SK-N-MC (cell line): ENCODE results near the gene CCDC50.

ENCODE experiments used
- DNase-seq: peaks from one replicate; pipeline ENCODE4 v3.0.0-alpha.2; 2011; ENCODE audit warnings: low read depth, low spot score
- H3K27ac ChIP-seq: fragments of 200-600 bp; sonication (generic); 2 replicates; pipeline ENCODE4 v1.5.1; 2016; ENCODE audit warnings: mixed run types
- H3K36me3 ChIP-seq: fragments of 200-600 bp; sonication (generic); 2 replicates; pipeline ENCODE4 v1.6.1; 2017; ENCODE audit warnings: antibody characterized with exemption, low read length, mixed read lengths; ENCODE audit not compliant: insufficient read depth
- H3K4me3 ChIP-seq: fragments of 200-600 bp; sonication (generic); 2 replicates; pipeline ENCODE4 v1.5.1; 2016
- H3K9ac ChIP-seq: fragments of 200-600 bp; sonication (generic); 2 replicates; pipeline ENCODE4 v1.8.0; 2017; ENCODE audit warnings: mixed run types, mixed read lengths; ENCODE audit not compliant: insufficient read length
- H3K9me3 ChIP-seq: fragments of 200-600 bp; sonication (generic); 2 replicates; pipeline ENCODE4 v1.6.1; 2017; ENCODE audit warnings: low read depth, mild to moderate bottlenecking, antibody characterized with exemption, low read length, moderate library complexity, mixed read lengths
- EZH2 ChIP-seq: fragments of 200-600 bp; sonication (generic); IDR thresholded peaks from one replicate; pipeline ENCODE4 v1.6.1; 2017; ENCODE audit warnings: antibody characterized with exemption
- FOXP2 ChIP-seq: optimal IDR thresholded peaks from 2 replicates; pipeline ENCODE3; 2011; ENCODE audit warnings: mild to moderate bottlenecking, moderate library complexity; ENCODE audit not compliant: insufficient read depth; ENCODE audit errors: extremely low read length, control extremely low read depth
- POLR2AphosphoS5 ChIP-seq: IDR thresholded peaks from 2 replicates; pipeline ENCODE4 v1.6.1; 2012; ENCODE audit warnings: mild to moderate bottlenecking, low read depth, low read length, borderline replicate concordance

Gene CCDC50

GRCh38 chr3:191294291-191294690 is 34.9 kb upstream of the CCDC50 start:
- TF ChIP-seq FOXP2 (no peak), POLR2AphosphoS5 (no peak), EZH2 (no peak)
- Histone ChIP-seq H3K9ac (no peak overlapping the region), H3K36me3 (no peaks in the 10 kb centered on the region), H3K27ac (no peak overlapping the region), H3K4me3 (no peak overlapping the region), H3K9me3 (no peaks in the 10 kb centered on the region; the same call in 1 of the 2 replicates)
- DNase-seq, result no peak

GRCh38 chr3:191296041-191296541 is 33.1 kb upstream of the CCDC50 start:
- TF ChIP-seq POLR2AphosphoS5 (no peak), FOXP2 (no peak), EZH2 (no peak)
- H3K4me3 ChIP-seq, result no peak overlapping the region
- H3K27ac ChIP-seq, result no peak overlapping the region
- no peaks in the 10 kb centered on the region for H3K36me3 ChIP-seq
- H3K9me3 ChIP-seq, result no peaks in the 10 kb centered on the region; the same call in 1 of the 2 replicates
- DNase-seq, result no peak
- no peak overlapping the region for H3K9ac ChIP-seq

GRCh38 chr3:191298846-191299245 is 30.3 kb upstream of the CCDC50 start:
- Histone ChIP-seq H3K9ac (no peak overlapping the region), H3K36me3 (no peaks in the 10 kb centered on the region), H3K4me3 (no peak overlapping the region), H3K27ac (no peak overlapping the region), H3K9me3 (no peaks in the 10 kb centered on the region)
- no peak for TF ChIP-seq FOXP2
- TF ChIP-seq EZH2, result no peak
- TF ChIP-seq POLR2AphosphoS5, result no peak
- no peak for DNase-seq

DNA sequence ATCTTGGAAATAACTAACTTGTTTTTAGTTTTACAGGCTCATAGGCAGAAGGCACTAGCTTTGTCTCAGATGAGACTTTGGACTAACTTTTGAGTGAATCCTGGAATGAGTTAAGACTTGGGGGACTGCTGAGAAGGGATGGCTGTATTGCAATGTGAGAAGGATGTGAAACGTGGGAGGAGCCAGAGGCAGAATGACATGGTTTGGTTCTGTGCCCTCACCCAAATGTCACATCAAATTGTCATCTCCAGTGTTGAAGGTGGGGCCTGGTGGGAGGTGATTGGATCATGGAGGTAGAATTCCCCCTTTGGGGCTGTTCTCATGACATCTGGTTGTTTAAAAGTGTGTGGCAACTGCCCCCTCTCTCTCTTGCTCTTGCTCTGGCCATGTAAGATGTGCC is 28.8 kb upstream of the CCDC50 start:
- DNase-seq, result no peak
- H3K27ac ChIP-seq, result no peak overlapping the region
- no peak overlapping the region for H3K9ac ChIP-seq
- H3K36me3 ChIP-seq, result no peaks in the 10 kb centered on the region
- TF ChIP-seq EZH2 (no peak), POLR2AphosphoS5 (no peak), FOXP2 (no peak)
- H3K9me3 ChIP-seq, result no peaks in the 10 kb centered on the region
- no peak overlapping the region for H3K4me3 ChIP-seq

- no peaks in the 10 kb centered on the region for H3K9me3 ChIP-seq
- no peak overlapping the region for H3K4me3 ChIP-seq
- no peaks in the 10 kb centered on the region for H3K36me3 ChIP-seq
- no peak overlapping the region for H3K9ac ChIP-seq
- DNase-seq, result no peak
- no peak overlapping the region for H3K27ac ChIP-seq
- no peak for TF ChIP-seq EZH2
- TF ChIP-seq FOXP2, result no peak
- TF ChIP-seq POLR2AphosphoS5, result no peak
Observed at GRCh38 chr3:191301017-191301416, 28.2 kb upstream of the CCDC50 start.

DNA sequence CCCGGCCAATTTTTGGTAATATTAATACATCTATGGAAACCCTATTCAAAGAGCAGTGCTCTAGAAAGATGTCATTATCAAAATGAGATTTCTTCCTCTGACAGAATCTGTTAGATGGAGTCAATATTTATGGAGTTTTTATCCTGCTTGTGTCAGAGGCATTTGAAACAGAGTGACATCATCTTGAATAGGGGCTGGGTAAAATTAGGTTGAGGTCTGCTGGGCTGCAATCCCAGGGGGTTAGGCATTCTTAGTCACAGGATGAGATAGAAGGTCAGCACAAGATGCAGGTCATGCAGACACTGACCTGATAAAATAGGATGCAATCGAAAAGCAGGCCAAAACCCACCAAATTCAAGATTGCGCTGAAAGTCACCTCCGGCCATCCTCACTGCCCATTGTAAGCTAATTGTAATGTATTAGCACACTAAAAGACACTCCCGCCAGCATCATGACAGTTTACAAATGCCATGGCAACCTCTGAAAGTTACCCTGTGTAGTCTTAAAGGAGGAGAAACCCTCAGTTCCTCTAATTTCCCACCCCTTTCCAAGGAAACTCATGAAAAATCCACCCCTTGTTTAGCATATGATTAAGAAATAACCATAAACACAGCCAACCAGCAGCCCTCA is 27.3 kb upstream of the CCDC50 start:
- Histone ChIP-seq H3K4me3 (no peak overlapping the region), H3K27ac (no peak overlapping the region), H3K9ac (no peak overlapping the region), H3K9me3 (no peaks in the 10 kb centered on the region), H3K36me3 (no peaks in the 10 kb centered on the region)
- DNase-seq, result no peak
- TF ChIP-seq POLR2AphosphoS5 (no peak), FOXP2 (no peak), EZH2 (no peak)

GRCh38 chr3:191302451-191302850 is 26.7 kb upstream of the CCDC50 start:
- H3K9ac ChIP-seq, result no peak overlapping the region
- no peak for DNase-seq
- no peak overlapping the region for H3K4me3 ChIP-seq
- TF ChIP-seq FOXP2 (no peak), EZH2 (no peak), POLR2AphosphoS5 (no peak)
- no peaks in the 10 kb centered on the region for H3K9me3 ChIP-seq
- H3K27ac ChIP-seq, result no peak overlapping the region
- H3K36me3 ChIP-seq, result no peaks in the 10 kb centered on the region

DNA sequence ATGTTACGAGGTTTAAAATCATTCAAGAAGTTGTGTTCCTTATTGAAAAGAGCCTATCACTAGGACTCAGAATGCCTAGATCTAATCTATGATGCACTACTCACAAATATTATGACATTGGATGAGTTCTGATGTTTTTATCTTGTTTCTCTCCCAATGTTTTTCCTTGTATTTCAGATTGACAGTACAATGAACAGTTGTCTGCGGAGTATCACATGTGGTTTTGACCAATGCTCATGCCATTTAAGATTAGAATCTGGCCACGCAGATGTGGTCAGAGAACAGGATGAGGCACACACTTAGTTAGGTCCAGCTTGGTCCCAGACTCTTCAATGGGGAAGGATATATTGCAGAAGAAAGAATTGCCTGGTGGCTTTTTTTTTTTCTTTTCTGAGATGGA is 25.6 kb upstream of the CCDC50 start:
- no peaks in the 10 kb centered on the region for H3K36me3 ChIP-seq
- no peak overlapping the region for H3K9ac ChIP-seq
- no peak overlapping the region for H3K4me3 ChIP-seq
- no peak overlapping the region for H3K27ac ChIP-seq
- DNase-seq, result no peak
- TF ChIP-seq FOXP2 (no peak), POLR2AphosphoS5 (no peak), EZH2 (no peak)
- no peaks in the 10 kb centered on the region for H3K9me3 ChIP-seq

GRCh38 chr3:191306428-191306827 is 22.8 kb upstream of the CCDC50 start:
- no peak overlapping the region for H3K4me3 ChIP-seq
- no peaks in the 10 kb centered on the region for H3K9me3 ChIP-seq
- no peak for TF ChIP-seq EZH2
- TF ChIP-seq FOXP2, result no peak
- no peak for TF ChIP-seq POLR2AphosphoS5
- H3K27ac ChIP-seq, result no peak overlapping the region
- H3K9ac ChIP-seq, result no peak overlapping the region
- H3K36me3 ChIP-seq, result no peaks in the 10 kb centered on the region
- no peak for DNase-seq
